ENCODE measurements around the gene DCDC2. TPM values are rescaled to one million over a fixed set of nuclear protein-coding genes. Genes with fewer than 3 reads are reported as not detected.
"Not testable (repeated sequence)": the region's sequence is repeated elsewhere in the genome, so short reads cannot be mapped to it uniquely, and the experiment has no call there.

The DCDC2 gene
- total RNA-seq, 1 experiment from 2014 or later: 5.6 TPM

DNA sequence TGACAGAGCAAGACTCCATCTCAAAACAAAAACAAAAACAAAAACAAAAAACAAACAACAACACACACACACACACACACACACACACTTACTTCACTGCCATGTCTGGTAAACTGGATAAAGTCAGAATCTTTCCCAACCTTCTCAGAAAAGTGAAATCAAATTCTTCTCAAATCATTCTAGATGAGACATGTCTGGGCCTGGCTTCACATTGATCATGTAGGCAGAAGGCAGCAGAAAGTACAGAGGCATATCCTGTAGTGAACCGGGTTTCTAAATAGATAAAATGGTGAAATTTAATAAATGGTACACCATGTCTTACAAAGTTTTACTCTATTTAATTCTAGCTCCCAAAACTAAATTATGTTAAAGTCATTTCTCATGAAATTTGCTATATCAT is 30.0 kb upstream of the DCDC2 start:
- intact Hi-C loops (cut with micrococcal nuclease; ENCODE audit: unreplicated experiment): no loop called here
- no peak for DNase-seq
- no peaks in the 10 kb centered on the region for H4K20me1 ChIP-seq (ENCODE audit: insufficient read depth)
- CTCF ChIA-PET: interaction anchor here (2.6 kb wide), 1 partner anchor 105 kb away, joined by 62 read pairs; no protein-coding TSS in a partner anchor
- H2AFZ ChIP-seq: no peak overlapping the region
- H3K4me3 ChIP-seq: no peak overlapping the region
- H3K27me3 ChIP-seq (ENCODE audit: insufficient read depth, low read depth): no peaks in the 10 kb centered on the region
- H3K9me3 ChIP-seq (ENCODE audit: insufficient read depth, low read depth): no peaks in the 10 kb centered on the region; the same call in 1 of the 2 replicates
- H3K36me3 ChIP-seq (ENCODE audit: low read depth): no peaks in the 10 kb centered on the region
- no peak overlapping the region for H3K27ac ChIP-seq
- peaks cover under 1% of the 10 kb centered on the region; the same call in 1 of the 2 replicates for H3F3A ChIP-seq (ENCODE audit: insufficient read depth, low read depth)
- POLR2A ChIA-PET (ENCODE audit: unreplicated experiment): interaction anchor here (0.6 kb wide), 1 partner anchor 56 kb away, joined by 4 read pairs; no protein-coding TSS in a partner anchor
- H3K4me2 ChIP-seq: no peak overlapping the region
- H3K9me2 ChIP-seq (ENCODE audit: insufficient read depth): no peaks in the 10 kb centered on the region
- no TSS peak for BruUV-seq (replicated peaks)
- no peak for TF ChIP-seq EZH2 (IDR thresholded peaks at IDR 0.05; ENCODE audit: low read depth)
- TF ChIP-seq, protein P1, sequence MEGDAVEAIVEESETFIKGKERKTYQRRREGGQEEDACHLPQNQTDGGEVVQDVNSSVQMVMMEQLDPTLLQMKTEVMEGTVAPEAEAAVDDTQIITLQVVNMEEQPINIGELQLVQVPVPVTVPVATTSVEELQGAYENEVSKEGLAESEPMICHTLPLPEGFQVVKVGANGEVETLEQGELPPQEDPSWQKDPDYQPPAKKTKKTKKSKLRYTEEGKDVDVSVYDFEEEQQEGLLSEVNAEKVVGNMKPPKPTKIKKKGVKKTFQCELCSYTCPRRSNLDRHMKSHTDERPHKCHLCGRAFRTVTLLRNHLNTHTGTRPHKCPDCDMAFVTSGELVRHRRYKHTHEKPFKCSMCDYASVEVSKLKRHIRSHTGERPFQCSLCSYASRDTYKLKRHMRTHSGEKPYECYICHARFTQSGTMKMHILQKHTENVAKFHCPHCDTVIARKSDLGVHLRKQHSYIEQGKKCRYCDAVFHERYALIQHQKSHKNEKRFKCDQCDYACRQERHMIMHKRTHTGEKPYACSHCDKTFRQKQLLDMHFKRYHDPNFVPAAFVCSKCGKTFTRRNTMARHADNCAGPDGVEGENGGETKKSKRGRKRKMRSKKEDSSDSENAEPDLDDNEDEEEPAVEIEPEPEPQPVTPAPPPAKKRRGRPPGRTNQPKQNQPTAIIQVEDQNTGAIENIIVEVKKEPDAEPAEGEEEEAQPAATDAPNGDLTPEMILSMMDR (conservative IDR thresholded peaks at IDR 0.05): no peak
- no peaks in the 10 kb centered on the region for H3K79me2 ChIP-seq (ENCODE audit: low read depth)
- no peaks in the 10 kb centered on the region; the same call in 1 of the 2 replicates for H3K4me1 ChIP-seq (replicated peaks; ENCODE audit: insufficient read depth)

DNA sequence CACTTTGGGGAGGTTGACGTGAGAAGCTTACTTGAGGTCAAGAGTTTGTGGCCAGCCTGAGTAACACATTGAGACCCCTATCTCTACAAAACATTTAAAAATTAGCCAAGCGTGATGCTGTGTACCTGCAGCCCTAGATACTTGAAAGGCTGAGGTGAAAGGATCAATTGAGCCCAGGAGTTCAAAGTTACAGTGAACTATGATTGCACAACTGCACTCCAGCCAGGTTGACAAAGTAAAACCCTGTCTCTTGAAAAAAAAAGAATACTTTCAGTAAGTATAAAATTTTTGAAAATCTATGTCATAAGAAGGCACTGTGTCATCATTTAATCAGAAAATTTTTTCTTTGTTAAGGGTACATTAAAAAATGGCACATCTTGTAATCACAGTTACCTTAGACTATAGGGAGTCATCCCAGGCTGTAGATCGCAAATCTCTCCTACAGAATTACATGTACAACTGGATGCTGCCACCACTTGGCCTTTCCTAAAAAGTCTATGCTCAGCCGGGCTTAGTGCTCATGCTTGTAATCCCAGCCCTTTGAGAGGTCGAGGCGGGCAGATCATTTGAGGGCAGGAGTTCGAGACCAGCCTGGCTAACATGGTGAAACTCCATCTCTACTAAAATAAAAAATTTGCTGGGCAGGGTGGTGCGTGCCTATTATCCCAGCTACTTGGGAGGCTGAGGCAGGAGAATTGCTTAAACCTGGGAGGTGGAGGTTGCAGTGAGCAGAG is 27.8 kb upstream of the DCDC2 start:
- intact Hi-C loops (cut with micrococcal nuclease; ENCODE audit: unreplicated experiment): no loop called here
- no peaks in the 10 kb centered on the region for H4K20me1 ChIP-seq (ENCODE audit: insufficient read depth)
- H3K4me3 ChIP-seq: no peak overlapping the region
- BruUV-seq (replicated peaks): no TSS peak
- H3F3A ChIP-seq (ENCODE audit: insufficient read depth, low read depth): peaks cover 10% of the 10 kb centered on the region; the same call in 1 of the 2 replicates
- H3K9me3 ChIP-seq (ENCODE audit: insufficient read depth, low read depth): no peaks in the 10 kb centered on the region; the same call in 1 of the 2 replicates
- no peak for DNase-seq
- no peak overlapping the region for H3K4me2 ChIP-seq
- H2AFZ ChIP-seq: no peak overlapping the region
- POLR2A ChIA-PET (ENCODE audit: unreplicated experiment): no interaction called here
- H3K4me1 ChIP-seq (replicated peaks; ENCODE audit: insufficient read depth): peaks cover 20% of the 10 kb centered on the region
- no peak for TF ChIP-seq EZH2 (IDR thresholded peaks at IDR 0.05; ENCODE audit: low read depth)
- TF ChIP-seq, protein P1 (conservative IDR thresholded peaks at IDR 0.05): no peak
- H3K79me2 ChIP-seq (ENCODE audit: low read depth): no peaks in the 10 kb centered on the region
- no peaks in the 10 kb centered on the region for H3K36me3 ChIP-seq (ENCODE audit: low read depth)
- CTCF ChIA-PET: no interaction called here
- no peaks in the 10 kb centered on the region for H3K9me2 ChIP-seq (ENCODE audit: insufficient read depth)
- H3K27ac ChIP-seq: no peak overlapping the region
- H3K27me3 ChIP-seq (ENCODE audit: insufficient read depth, low read depth): no peaks in the 10 kb centered on the region

DNA sequence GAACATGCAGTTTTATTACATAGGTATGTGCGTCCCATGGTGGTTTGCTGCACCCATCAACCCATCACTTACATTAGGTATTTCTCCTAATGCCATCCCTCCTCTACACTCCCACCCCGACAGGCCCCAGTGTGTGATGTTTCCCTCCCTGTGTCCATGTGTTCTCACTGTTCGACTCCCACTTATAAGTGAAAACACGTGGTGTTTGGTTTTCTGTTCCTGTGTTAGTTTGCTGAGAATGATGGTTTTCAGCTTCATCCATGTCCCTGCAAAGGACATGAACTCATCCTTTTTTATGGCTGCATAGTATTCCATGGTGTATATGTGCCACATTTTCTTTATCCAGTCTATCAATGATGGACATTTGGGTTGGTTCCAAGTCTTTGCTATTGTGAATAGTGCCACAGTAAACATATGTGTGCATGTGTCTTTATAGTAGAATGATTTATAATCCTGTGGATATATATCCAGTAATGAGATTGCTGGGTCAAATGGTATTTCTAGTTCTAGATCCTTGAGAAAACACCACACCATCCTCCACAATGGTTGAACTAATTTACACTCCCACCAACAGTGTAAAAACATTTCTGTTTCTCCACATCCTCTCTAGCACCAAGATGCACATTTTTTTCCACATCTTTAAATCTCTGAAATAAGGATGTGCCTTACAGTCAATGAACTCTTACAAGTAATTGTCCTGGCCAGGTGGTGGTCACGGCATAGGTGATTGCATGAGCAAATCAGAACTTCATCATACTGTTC is 26.7 kb upstream of the DCDC2 start:
- H3K9me3 ChIP-seq (ENCODE audit: insufficient read depth, low read depth); intact Hi-C loops (cut with micrococcal nuclease; ENCODE audit: unreplicated experiment): not testable (repeated sequence)

DNA sequence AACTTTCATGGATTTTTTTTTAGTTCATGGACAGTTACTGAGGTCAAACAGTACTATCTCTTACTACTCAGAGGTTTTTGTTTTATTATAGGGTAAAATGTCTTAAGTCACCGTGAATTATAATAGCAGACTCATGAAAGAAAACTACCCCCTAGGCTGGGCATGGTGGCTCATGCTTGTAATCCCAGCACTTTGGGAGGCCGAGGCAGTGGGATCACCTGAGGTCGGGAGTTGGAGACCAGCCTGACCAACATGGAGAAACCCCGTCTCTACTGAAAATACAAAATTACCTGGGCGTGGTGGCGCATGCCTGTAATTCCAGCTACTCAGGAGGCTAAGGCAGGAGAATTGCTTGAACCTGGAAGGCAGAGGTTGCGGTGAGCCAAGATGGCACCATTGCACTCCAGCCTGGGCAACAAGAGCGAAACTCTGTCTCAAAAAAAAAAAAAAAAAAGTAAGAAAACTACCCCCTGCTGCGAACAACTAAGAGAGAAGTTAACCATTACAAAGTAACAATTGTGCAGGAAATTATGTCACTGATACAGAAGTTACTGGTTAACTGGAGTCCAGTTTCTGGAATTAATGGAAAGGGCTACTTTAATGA is 25.1 kb upstream of the DCDC2 start:
- H3K4me1 ChIP-seq (replicated peaks; ENCODE audit: insufficient read depth): peaks cover 20% of the 10 kb centered on the region
- H3K4me3 ChIP-seq; H3K27me3 ChIP-seq (ENCODE audit: insufficient read depth, low read depth); H3K9me3 ChIP-seq (ENCODE audit: insufficient read depth, low read depth); POLR2A ChIA-PET (ENCODE audit: unreplicated experiment); intact Hi-C loops (cut with micrococcal nuclease; ENCODE audit: unreplicated experiment); H2AFZ ChIP-seq; DNase-seq; CTCF ChIA-PET; H3K9me2 ChIP-seq (ENCODE audit: insufficient read depth); H4K20me1 ChIP-seq (ENCODE audit: insufficient read depth); H3K79me2 ChIP-seq (ENCODE audit: low read depth); H3K36me3 ChIP-seq (ENCODE audit: low read depth); BruUV-seq (replicated peaks): not testable (repeated sequence)
- H3K27ac ChIP-seq: peak overlapping the region; percentile 53
- peaks cover 10% of the 10 kb centered on the region; the same call in 1 of the 2 replicates for H3F3A ChIP-seq (ENCODE audit: insufficient read depth, low read depth)
- H3K4me2 ChIP-seq: peak overlapping the region; percentile 59

More for the DNA sequence above, 26.7 kb upstream of the DCDC2 start:
- H3K4me2 ChIP-seq; H3K79me2 ChIP-seq (ENCODE audit: low read depth); POLR2A ChIA-PET (ENCODE audit: unreplicated experiment); H2AFZ ChIP-seq; H3K9me2 ChIP-seq (ENCODE audit: insufficient read depth); CTCF ChIA-PET; H3K4me3 ChIP-seq; H3K36me3 ChIP-seq (ENCODE audit: low read depth); DNase-seq; BruUV-seq (replicated peaks); H3K27me3 ChIP-seq (ENCODE audit: insufficient read depth, low read depth); H4K20me1 ChIP-seq (ENCODE audit: insufficient read depth); H3K27ac ChIP-seq: not testable (repeated sequence)
- H3K4me1 ChIP-seq (replicated peaks; ENCODE audit: insufficient read depth): peaks cover 20% of the 10 kb centered on the region
- peaks cover 10% of the 10 kb centered on the region; the same call in 1 of the 2 replicates for H3F3A ChIP-seq (ENCODE audit: insufficient read depth, low read depth)
